HG02943 (cell line): ENCODE measurements around the gene PPP1R12B.
"Not testable (repeated sequence)": the region's sequence is repeated elsewhere in the genome, so short reads cannot be mapped to it uniquely, and the experiment has no call there.

Experiments used
- ATAC-seq: cut with Tn5 transposase; IDR thresholded peaks from one replicate; pipeline ENCODE4 v1.9.1; 2021; ENCODE audit warnings: mild to moderate bottlenecking, low read depth, moderate library complexity; ENCODE audit not compliant: unreplicated experiment

PPP1R12B gene

DNA sequence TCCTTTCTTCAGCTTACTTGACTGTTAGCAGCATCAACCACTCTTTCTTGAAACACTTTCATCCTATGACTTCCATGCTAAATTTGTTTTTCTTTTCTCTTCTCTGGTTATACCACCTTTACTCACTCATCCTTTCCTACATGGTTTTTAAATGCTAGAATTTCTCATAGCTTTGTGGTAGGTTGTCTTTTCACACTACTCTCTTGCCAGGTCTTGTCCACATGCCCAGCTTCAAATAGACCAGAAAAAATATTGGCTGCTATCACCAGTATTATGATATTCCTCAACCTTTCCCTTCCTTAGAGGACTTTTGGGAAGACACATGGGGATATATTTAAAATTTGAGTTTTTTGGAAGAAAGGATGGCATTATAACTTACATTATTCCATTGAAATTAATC, 48.8 kb downstream of the PPP1R12B start:
- no peak for ATAC-seq

DNA sequence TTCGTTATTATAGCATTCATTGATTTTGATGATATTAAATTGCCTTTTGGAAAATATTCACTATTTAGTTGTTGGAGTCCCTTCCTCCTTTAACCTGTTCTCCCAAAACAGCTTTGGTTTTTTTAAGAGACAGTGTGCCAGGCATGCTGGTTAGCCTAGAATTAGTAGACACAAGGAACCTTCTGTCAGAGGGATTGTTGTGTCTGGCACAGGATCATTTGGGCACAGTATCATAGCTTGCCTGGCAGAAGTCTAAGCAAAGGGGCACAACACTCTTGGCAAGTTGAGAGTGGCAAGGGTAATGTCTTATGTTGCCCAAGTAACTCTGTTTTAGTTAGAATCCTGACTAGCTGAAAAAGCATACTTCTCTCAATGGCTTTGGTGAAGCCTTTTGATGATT, 49.9 kb downstream of the PPP1R12B start:
- not testable (repeated sequence) for ATAC-seq

DNA sequence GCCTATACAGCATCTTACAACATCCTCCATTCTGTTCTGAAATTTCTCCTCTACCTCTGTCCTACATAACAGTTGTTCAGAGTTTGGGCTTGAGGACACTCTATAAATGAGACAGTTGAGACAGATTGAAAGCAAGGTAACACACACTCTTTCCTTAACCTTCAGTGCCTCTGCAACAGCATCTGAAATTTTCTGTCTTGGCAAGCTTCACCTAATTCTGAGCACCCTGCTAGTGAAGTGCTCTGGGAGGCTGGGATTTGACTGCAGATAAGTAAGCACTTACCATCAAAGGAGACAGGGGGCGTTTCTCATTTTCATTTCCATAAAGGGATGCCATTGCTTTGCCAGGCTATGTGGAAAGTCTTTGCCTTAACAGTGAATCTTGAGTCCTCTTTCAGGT, 53.3 kb downstream of the PPP1R12B start:
- not testable (repeated sequence) for ATAC-seq

DNA sequence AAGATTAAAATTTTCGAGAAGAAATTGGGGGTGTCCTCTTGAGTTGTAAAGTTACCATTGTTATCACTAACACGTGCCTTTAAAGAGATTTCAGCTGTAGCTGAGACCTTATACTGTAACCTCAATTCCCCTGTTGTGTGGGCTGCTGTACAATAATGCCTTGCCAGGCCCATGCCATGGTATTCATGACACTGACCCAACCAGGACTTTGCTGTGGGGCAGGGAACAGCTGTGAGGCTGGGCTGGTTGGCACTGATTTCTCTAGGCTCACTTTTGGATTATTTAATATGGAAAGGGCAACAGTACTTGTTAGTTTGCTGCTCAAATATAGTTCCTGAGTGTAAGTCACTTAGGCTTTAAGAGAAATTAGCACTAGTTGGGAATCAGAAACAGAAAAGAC, 54.9 kb downstream of the PPP1R12B start:
- not testable (repeated sequence) for ATAC-seq

DNA sequence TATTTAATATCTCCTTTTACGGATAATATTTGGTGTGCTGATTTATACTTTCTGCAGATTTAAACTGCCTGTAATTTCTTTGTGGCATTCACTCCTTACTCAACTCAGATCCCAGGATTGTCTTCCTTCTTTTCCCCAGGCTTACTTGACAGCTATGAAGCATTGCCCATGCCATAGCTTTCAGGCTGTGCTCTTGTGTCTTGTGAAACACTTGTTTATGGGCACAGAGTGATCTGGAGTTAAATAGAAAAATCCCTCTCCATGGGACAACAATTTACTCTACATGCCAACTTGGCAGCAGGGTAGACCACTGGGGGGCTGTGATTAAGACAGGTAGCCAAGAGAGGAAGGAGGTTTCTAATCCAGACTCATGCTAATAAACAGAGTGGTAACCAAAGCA, 57.4 kb downstream of the PPP1R12B start:
- no peak for ATAC-seq

DNA sequence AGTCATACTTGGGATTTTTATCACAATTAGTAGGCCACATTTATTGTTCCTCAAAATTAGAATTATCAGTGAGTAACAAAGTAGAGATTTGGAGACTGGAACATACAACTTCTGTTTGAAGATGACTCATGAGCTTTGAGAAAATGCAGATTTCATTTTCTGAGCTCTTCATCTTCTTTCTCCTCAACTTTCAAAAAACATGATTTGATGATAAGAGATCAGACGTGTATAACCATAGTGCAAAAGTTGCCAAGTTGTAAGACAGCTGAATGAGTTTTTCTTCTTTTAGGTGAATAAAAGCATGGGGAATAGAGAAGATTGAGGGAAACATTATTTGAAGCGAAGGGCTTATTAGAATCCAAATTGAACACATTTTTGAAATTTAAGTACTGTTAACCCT, 58.4 kb downstream of the PPP1R12B start:
- ATAC-seq: not testable (repeated sequence)

DNA sequence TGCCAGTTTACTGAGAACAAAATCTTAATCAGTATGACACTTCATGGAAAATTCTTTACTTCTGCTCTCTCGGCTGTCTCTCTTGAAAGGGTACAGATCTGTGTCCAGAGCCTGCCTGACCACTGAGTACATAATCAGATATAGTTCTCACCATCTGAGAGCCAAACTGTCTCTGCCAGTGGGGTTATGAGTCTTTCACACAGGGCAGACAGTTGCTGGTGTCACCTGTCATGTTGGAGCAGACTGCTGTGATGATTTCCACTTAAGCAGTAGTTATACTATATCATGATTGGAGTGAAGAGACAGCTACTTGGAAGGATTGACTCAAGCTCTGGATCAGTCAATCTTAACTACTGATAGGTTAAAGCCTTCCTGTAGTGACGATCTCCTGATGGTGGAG, 58.9 kb downstream of the PPP1R12B start:
- ATAC-seq: not testable (repeated sequence)

DNA sequence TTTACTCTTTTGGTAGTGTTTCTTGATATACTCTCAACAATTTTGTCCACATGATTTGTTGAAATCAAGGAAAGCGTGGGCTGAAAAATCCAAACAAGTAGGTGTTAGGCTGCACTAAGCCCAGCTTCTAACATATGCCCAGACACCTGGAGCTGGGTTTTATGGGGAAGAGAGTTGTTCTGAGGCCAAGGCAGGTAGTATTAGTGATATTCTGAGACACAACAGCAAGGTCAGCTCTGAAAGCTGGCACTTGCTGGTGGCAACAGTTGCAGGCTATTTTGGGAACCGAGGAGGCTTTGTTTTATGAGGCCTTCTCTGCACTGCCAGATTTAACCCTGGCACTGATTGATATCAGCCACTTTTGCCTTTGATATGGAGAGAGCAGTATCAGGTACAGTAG, 61.8 kb downstream of the PPP1R12B start:
- not testable (repeated sequence) for ATAC-seq

DNA sequence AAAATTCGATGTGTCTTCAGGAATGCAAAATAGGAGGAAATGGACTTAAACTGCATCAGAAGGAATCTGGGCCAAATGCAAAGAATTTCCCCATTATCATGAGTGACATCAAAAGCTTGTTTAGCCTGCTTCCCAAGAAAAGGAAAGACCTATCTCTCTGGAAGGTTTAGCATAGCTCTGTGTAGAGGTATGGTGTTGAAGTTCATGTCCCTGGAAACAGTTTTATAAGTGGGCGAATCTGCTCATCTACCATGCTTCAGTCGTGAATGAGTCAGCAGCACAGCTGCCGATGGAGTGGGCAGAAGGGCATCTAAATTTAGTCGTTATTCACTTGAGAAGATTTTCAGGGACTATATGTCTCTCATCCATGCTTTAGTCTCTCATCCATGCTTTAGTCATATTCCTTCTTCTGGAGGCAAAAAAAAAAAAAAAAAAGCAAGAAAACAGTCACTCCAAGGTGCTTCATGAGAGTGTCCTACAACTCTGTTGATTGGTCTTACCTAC, 62.4 kb downstream of the PPP1R12B start:
- ATAC-seq: not testable (repeated sequence)

DNA sequence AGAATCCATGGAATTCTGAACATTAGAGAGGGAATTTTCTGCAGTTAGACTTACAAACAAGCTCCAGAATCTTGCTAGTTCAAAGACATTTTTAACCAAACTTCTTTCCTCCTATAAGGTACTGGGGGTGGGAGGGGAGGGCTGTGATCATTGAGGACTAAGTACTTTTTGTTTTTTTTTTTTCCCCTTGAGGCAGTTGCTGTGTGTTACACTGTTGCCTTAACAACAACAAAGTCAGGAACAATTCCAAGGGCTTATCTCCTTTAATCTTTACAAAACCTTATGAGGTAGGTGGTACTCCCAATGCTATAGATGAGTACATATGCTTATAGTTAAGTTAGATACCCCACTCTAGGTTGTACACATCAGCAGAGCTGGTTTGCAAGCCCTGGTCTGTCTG, 62.9 kb downstream of the PPP1R12B start:
- no peak for ATAC-seq

DNA sequence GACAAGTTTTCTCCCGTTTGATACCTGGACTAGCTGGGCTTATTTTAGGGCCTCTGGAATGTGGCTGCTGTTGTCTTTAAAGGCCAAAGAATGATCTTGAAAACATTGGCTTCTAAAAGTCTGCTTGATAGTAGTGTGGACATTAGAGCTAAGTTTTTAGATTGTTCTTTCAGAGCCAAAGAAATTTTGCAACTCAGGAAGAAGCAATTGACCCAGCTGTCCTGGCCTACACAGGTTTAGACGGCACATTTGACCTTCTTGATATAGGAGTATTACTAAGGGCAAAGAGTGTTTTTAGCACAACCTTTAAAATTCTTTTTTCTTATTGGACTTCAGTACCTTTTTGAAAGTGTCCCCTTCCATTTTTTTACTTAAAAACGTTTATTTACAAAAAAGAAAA, 63.9 kb downstream of the PPP1R12B start:
- ATAC-seq: not testable (repeated sequence)

DNA sequence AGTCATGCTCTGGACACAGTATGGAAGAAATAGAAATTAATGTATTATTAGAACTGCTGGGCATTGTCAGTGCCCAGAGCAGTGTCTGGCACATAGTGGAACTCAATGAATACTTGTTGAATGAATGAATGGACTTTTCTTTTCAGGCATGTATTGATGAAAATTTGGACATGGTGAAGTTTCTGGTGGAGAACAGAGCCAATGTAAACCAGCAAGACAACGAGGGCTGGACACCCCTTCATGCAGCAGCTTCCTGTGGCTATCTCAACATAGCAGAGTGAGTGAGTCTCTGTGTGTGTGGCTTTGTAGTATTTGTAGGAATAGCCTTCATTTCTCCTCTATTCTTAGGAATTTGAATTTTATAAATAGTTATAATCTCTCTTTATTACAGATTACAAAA, 68.1 kb downstream of the PPP1R12B start:
- no peak for ATAC-seq

DNA sequence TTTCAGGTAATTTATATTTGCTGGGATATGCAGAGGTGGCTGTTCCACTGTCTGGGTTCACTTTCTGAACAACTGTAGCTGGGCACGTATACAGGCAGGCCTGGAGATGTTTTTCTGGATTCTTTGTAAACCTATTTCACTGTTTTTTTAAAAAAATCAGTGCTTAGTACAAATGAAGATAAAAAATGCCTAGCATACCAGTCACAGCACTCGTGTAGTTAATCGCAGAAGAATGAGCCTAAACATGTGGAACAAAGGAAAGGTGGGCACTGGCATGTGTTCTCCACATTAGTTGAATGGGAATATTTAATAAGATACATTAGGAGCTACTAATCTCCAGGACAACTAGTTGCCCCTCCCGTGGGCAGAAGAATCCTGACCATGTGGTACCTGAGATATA, 68.6 kb downstream of the PPP1R12B start:
- ATAC-seq: not testable (repeated sequence)

DNA sequence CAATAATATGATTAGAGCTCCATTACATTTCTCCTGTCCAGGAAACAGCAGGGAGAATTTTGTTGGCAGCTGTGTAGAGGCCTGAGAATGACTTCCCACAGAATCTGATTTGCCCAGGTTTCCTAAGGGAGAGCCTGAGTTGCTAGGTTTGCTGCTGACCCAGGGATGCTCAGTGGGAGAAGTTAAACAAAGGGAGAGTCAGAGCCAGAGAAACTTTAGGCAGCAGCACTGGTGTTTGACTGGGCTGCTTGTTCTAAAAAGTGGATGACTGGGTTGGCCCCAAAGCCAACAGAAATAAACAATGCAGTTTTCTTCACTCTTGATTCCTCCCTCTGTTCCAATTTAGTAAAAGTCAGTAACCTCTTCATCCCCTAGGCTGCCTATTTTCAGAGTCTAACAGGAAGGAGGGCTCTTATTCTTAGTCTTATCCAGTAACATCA, 69.3 kb downstream of the PPP1R12B start:
- ATAC-seq: not testable (repeated sequence)

DNA sequence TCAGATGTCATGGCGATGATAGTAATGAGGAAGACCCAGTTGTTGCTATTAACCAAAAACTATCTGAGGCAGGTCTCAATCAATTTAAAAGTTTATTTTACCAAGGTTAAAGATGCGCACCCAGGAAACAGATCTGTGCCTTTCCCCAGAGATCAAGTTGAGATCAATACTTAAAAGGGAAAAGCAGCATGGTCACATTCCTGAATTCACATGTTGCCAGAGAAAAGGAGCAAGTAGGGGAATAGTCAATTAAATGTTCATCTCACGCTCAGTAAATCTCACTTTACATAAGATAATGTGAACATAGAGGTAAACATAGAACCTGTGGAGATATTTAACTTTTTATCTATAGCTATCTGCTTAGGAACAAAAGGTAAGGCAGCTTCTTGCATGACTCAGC, 71.2 kb downstream of the PPP1R12B start:
- ATAC-seq: not testable (repeated sequence)

DNA sequence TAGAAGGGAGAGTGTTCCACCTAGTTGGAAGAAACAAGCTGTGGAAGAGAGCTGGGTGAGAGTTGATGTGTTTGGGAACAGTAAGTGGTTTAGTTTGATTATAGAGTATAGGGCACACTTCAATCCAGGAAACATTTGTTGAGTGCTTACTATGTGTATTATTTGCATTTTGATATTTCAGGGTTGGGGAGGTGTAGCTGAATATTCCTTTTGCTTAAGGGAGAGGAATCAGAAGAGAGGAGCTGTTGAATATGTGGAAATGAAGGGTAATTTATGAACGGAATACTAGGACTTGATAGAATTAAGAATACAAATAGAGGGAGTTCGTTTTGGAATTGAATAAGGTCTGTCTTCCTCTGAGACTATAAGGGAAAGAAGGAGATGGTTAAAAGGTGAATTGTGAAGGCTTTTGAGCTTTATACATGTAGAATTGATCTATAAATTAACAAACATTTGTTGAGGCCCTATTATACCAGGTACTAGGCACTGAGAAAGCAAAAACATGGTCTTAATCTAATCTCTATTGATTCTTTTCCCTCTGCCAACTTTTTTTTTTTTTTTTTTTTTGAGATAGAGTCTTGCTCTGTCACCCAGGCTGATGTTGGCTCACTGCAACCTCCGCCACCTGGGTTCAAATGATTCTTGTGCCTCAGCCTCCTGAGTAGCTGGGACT, 72.1 kb downstream of the PPP1R12B start:
- ATAC-seq: not testable (repeated sequence)

DNA sequence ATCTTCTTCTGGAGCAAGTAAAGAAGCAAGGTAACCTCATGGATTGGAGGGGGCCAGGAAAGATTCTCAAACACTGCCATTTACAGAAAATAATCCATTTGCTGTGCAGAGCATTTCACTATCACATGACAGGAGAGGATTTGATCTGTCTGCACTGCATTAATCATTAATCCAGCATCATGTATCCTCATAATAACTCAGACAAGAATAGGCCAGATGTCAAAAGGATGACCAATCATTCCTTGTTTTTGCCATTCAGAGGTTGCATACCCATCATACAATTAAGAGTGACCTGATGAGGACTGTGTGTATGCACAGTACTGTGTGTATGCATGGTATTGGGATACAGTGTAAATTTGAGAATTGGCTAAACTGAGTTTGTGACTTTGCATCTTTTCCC, 74.2 kb downstream of the PPP1R12B start:
- not testable (repeated sequence) for ATAC-seq

DNA sequence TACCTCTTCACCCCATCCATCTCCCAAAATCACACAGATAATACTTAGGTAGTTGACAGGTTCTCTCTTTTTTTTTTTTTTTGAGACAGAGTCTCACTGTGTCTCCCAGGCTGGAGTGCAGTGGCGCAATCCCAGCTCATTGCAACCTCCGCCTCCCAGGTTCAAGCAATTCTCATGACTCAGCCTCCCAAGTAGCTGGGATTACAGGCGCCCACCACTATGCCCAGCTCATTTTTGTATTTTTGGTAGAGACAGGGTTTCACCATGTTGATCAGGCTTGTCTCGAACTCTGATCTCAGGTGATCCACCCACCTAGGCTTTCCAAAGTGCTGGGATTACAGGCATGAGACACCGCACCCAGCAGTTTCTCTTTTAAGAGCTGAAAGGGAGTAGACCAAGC, 75.8 kb downstream of the PPP1R12B start:
- not testable (repeated sequence) for ATAC-seq

DNA sequence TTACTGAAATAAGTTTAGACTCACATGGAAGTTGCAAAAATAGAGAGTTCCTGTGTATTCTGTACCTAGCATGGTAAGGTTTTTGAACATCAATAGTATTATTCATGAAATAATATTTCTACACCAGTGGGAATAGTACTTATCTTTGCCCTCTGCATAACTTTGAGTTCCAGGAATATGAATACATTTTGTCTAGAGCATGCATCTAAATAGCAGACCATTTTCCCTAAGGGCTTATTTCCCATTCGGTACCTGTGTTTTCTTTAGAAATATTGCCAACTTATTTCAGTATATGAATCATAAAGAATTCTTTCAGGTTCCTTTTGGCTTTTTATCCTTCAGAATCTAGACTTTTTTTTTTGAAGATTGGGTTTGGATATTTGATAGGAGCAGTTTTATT, 81.6 kb downstream of the PPP1R12B start:
- ATAC-seq: not testable (repeated sequence)

DNA sequence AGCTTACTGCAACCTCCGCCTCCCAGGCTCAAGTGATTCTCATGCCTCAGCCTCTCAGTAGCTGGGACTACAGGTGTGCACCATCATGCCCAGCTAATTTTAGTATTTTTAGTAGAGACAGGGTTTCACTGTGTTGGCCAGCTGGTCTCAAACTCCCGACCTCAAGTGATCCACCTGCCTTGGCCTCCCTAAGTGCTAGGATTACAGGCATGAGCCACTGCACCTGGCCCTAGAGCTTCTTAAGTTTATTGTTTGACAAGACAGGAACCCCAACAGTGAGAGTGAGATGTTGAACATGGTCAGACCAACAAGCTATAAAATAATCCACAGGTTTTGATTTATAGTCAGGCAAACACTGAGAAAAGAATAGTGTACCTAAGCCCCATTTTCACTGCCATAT, 83.8 kb downstream of the PPP1R12B start:
- ATAC-seq: not testable (repeated sequence)

DNA sequence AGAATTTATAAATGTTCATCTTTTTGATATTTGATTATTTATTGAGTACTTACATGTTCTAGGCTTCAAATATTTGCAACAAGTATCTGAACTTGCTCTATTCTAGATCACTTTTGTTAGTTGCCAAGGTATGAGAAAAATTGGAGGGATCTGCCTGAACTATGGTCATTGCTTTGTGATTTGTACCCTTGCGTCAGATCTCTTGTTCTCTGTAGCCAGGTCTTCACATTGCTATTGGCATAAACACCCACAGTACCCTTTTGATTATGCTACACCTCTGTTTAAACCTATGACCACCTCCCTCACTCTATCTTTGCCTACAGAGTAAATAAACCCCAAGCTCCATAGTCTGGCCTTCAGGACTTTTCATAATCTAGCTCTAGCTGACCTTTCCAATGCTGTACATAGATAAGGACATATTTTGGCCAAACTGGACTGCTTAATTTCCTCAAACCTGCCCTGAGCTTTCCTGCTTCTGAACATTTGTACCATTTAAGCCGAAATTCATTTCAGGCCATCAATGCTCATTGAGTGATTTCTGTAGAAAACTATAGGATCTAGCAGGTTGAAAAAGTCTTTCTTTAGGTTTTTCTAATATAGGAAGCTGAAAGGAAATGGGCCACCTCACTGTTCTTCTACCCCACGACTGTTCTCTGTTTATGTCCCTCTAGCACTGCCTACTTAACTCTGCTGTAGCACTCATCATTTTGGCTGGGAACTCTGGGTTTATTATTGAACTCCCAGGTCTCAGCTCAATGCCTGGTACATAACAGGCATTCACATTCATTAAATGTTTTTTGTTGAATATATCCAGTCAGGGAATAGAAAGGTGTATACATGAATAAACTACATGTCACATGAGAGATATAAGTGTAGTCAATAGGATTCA, 84.9 kb downstream of the PPP1R12B start:
- no peak for ATAC-seq
